NCI-H1417 treated with DMSO at 0.1 percent for 48 hours (cell line): ENCODE data around the gene ARHGAP30.
"Not testable (repeated sequence)": the region's sequence is repeated elsewhere in the genome, so short reads cannot be mapped to it uniquely, and the experiment has no call there.

Source experiments
- DNase-seq: peaks from one replicate; lab custom pipeline; 2025; lab: John Stamatoyannopoulos, UW

Gene ARHGAP30

GRCh38 chr1:161069731-161070270, at the start of gene ARHGAP30:
TSS of gene ARHGAP30 (minus strand) at chr1:161069891. CDS start at chr1:161069624, 267 bp downstream.
- DNase-seq: no peak

GRCh38 chr1:161117759-161118581, 48.3 kb upstream of the ARHGAP30 start, which contains the start of the genes NIT1 and PFDN2:
TSS of gene NIT1 (plus strand) at chr1:161118105. CDS start at chr1:161118177, 72 bp downstream.
TSS of gene PFDN2 (minus strand) at chr1:161118037. CDS start at chr1:161118026, 11 bp downstream.
- DNase-seq: peak; percentile 6

GRCh38 chr1:161115961-161116360, 46.3 kb upstream of the ARHGAP30 start:
- not testable (repeated sequence) for DNase-seq

- no peak for DNase-seq
Observed at GRCh38 chr1:161115132-161115711, 45.5 kb upstream of the ARHGAP30 start.

GRCh38 chr1:161114556-161114955, 44.9 kb upstream of the ARHGAP30 start:
- no peak for DNase-seq

DNA sequence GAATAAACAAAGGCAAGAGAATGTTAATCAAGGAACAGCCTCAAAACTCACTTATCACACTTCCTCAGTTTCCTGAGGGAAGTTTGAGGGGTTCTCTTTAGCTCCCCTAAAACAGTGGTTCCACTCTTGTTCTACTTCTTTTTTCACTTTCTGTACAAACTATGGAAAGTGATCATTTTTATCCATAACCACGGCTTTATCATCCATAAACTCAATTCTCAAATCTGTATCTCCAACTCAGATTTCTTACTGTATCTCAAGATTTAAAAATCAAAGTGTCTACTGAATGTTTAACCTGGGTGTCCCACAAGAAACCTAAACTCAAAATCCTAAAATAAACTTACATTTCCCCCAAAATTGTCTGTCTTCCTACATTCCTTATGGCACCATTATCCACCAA, 44.2 kb upstream of the ARHGAP30 start:
- no peak for DNase-seq

- DNase-seq: no peak
Observed at GRCh38 chr1:161111527-161111926, 41.8 kb upstream of the ARHGAP30 start.

DNA sequence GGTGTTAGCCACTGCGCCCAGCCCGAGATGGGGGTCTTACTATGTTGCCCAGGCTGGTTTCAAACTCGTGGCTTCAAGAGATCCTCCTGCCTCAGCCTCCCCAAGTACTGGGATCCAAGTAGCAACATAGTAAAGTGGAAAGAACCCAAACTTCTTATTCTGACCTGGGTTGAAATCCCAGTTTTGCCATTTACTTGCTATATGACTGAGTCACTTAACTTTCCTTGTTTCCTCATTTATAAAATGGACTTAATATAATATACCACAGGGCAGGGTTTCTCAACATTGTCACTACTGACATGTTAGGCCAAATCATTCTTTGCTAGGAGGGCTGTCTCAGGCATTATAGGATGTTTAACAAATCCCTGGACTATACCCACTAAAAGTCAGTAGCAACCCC, 41.4 kb upstream of the ARHGAP30 start:
- no peak for DNase-seq

DNA sequence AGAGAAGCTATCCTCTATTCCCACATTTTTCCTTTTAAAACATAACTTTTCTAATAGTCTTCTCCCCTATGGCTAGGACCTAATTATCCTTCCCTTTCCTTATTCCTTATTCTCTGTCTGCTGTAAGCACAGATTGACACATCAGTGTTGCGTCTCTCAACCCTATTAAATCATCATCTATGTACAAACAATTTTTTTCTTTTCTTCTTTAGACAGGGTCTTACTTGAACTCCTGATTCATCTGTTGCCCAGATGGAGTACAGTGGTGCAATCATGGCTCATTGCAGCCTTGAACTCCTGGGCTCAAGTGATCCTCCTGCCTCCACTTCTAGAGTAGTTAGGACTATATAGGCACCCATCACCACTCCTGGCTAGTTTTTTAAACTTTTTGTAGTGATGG, 36.7 kb upstream of the ARHGAP30 start:
- DNase-seq: no peak

DNA sequence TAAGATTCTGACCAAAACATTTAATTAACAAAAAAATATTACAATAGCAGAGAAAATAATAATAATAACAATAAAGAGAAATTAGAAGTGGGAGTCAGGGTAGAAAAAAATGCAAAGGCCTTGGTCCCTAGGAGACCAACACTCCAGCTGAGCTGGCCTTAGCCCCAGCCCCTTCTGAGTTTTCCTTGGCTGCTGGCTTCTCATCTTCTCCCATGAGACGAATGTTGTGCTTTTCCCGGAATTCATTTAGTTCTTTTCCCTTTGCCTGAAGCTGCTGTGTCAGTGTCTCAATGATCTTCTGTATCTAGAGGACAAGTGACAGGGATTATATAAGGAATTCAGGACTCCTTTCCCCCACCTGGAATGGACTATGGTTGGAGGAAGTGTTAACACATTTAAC, 30.9 kb upstream of the ARHGAP30 start:
- no peak for DNase-seq

- DNase-seq: no peak
Observed at GRCh38 chr1:161099090-161099802, 29.6 kb upstream of the ARHGAP30 start.

- DNase-seq: peak; percentile 75
Observed at GRCh38 chr1:161098210-161099068, 28.7 kb upstream of the ARHGAP30 start, which contains the start of gene KLHDC9. TSS of gene KLHDC9 (plus strand) at chr1:161098361. CDS start at chr1:161098536, 175 bp downstream.

- no peak for DNase-seq
Observed at GRCh38 chr1:161096530-161096929, 26.8 kb upstream of the ARHGAP30 start.

GRCh38 chr1:161096015-161096414, 26.3 kb upstream of the ARHGAP30 start:
- no peak for DNase-seq

GRCh38 chr1:161095230-161095629, 25.5 kb upstream of the ARHGAP30 start:
- DNase-seq: no peak

- no peak for DNase-seq
Observed at GRCh38 chr1:161094481-161094880, 24.8 kb upstream of the ARHGAP30 start.

DNA sequence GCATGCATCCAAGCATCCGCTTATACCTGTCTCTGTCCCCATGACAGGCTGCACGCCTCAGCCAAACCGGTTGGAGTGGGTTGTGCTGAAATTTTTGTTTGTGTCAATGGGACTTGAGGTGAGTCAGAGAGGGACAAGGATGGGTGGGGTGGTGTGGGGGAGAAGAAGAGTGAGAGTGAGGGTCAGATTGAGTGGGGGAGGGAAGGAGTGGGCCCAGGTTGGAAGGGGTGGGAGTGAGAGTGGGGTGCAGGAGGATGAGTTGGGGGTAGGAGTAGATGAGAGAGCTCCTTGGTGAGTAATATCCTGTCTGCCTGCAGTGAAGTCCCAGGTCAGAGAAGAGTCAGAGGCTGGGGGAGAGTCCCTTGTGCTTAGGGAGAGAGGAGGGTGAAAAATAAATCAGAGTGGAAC, 22.9 kb upstream of the ARHGAP30 start:
- no peak for DNase-seq

DNA sequence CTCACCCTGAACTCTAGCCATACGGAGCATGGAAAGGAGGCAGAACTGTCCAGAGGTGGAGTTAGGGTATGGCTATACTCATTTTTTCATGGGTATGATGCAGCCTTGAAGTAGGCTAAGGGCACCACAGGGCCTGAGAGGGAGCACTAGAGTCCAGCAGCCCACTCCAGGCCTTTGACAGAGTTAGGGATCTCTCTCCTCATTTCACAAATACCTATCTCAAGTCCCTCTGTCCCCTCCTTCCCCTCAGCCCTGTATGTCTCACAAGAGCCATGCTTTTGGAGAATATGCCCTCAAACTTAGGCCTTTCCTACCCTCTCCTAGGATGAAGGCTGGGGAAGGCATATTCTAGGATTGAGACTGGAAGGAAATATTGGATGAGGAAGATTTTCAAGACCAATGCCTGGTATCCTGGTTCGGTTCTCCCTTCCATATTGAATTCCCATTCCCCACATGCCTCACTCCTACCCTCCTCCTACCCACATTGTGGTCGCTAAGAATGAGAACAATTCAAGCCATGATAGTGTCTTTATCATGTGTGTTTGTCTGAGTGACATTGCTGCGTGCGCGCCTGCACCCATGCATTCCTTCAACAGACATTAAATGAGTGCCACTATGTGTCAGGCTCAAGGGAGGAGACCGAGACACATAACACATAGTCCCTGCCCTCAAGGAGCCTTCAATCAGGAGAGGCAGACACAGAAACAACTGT, 22.3 kb upstream of the ARHGAP30 start:
- no peak for DNase-seq

DNA sequence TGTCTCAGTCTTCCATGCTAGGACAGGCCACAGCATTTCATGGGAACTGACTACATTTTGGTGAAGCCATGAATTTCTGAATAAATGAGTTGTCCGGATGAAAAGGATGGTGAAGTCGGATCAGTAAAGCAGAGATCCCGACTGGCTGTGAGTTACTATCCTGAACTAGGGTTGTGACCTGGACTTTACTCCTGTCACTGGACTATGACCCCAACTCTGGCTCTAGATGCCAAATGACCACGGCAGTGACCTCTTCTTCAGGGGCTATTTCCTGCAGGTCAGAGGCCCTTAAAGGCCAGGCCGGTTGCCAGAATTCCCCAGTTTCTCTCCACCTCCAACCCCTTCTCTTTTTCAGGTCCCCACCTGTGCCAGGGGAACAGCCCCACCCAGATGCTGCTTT, 21.4 kb upstream of the ARHGAP30 start:
- DNase-seq: no peak

DNA sequence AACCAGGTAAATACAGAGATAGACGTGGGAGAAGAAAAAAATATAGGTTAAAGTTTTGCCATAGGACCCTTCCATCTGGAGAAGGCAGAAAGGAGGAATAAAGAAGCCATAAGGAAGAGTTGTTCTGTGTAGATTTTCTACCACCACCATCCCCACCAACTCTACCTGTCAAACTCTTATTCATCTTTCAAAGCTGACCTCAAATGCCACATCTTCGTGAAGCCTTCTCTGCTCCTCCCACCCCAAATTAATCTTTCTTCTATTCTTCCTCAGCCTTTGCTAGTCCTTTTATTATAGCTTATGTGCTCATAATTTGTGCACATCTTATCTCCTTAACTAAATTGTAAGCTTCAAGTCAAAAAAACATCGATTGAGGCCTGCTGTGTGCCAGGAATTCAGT, 20.9 kb upstream of the ARHGAP30 start:
- no peak for DNase-seq

DNA sequence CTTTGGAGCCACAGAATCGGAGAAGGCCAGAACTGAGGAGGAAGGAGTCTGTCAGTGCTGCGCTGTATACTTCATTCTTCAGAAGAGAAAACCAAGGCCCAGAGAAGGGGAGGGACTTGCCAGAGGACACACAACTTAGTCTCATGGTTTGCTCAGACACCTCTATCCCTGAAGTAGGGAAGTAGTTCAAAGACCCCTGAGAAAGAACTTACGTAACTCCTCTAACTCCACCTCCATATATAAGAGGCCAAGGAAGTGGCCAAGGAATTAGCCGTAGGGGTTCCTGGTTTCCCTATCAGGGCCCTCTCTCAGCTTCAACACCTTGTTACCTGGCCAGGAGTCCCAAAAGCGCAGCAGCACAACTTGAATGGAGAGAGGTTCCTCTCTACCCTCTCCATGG, 20.2 kb upstream of the ARHGAP30 start:
- DNase-seq: no peak
